Right renal pelvis (tissue), 4 donors: Measurements from ENCODE around the gene KRTAP4-3. TPM values are rescaled to one million over a fixed set of nuclear protein-coding genes. Genes with fewer than 3 reads are reported as not detected.
"Not testable (repeated sequence)": the region's sequence is repeated elsewhere in the genome, so short reads cannot be mapped to it uniquely, and the experiment has no call there.

Source experiments
- DNase-seq, 4 donors: peaks; one replicate each; pipeline ENCODE4 v3.0.0-alpha.2; 2013; ENCODE audit warnings: low read depth in 4 of 4, low spot score in 3 of 4, missing footprints in 1 of 4
- polyA plus RNA-seq, 4 donors: library from polyadenylated mRNA; unstranded; fragments of 120-200 nt; gene quantifications; one replicate each; pipeline ENCODE4 v1.2.1, GENCODE V29; 2013; ENCODE audit not compliant: insufficient read length in 4 of 4

The KRTAP4-3 gene
- polyA plus RNA-seq: not detected

DNA sequence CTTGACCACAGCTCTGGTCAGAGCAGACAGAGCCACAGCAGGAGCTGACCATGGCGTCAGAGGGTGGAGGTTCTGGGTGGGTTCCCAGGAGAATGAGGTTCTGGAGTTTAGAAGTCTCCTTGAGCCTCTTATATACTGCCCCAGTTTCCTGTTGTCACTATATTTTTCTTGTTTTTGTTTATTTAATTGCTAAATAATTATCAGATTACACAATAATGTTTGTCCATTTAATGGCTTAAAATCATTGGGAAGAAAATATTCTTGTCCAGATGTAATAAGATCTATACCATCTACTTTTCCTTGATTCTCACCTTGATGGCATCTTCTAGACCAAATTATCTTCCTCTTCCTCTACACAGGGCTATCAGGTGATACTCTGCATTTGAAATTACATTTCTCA lies at the start of gene KRTAP4-3:
Gene KRTAP4-3, minus strand, starts transcription at position 101 of the 400 bp plus-strand sequence. Its CDS starts 49 bp downstream, at position 52.
- no peak for DNase-seq

DNA sequence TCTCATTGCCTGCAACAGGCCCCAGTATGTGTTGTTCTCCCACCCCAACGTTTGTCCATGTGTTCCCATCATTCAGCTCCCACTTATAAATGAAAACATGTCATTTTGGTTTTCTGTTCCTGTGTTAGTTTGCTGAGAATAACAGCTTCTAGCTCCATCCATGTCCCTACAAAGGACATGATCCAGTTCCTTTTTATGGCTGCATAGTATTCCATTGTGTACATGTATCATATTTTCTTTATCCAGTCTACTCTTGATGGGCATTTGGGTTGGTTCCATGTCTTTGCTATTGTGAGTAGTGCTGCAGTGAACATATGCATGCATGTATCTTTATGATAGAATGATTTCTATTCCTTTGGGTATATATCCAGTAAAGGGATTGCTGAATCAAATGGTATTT lies 47.7 kb upstream of the KRTAP4-3 start:
- DNase-seq: no peak

DNA sequence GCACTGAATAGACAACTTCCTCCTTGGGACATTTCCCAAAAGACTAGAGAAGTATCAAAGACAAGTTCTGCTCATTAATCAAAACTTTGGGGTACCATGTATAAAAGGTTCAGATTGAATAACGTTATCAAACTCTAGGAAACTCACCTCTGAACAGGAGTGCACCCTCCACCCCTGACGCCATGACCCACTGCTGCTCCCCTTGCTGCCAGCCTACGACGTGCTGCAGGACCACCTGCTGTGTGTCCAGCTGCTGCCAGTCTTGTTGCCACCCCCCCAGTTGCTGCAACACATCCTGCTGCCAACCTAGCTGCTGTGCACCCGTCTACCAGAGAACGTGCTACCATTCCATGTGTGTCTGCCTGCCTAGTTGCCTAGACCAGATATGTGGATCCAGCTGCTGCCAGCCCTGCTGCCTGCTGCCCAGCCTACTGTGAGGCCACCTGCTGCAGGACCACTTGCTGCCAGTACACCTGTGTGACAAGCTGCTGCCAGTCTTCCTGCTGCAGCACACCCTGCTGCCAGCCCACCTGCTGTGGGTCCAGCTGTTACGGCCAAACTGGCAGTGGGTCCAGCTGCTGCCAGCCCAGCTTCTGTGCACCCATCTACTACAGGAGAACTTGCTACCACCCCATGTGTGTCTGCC lies 44.6 kb upstream of the KRTAP4-3 start:
- no peak for DNase-seq

DNA sequence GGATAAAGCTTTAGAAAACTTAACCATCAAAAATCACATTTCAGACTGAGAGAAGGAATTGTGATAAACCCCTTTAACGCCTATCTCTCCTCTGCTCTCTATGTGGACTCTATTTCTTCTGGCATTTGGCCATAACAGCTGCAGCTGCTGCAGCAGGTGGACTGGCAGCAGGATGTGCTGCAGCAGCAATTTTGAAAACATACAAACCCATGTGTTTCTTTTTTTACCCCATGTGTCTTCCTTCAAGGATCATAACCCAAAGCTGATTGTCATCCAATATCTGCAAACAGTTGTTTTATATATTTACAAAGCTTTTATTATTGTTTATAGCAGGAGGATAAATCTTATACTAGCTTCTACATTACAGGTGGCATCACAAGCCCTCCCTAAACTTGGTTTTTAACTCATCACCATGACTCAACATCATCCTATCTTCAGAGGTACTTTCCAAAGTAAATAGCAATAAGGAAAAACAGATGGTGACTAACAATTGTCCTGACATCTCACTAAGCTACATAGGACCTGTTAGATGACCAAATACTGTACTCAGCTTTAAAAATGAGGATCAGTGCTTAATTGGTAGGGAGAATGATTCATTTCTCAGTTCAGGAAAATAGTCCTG lies 43.9 kb upstream of the KRTAP4-3 start:
- DNase-seq: no peak

DNA sequence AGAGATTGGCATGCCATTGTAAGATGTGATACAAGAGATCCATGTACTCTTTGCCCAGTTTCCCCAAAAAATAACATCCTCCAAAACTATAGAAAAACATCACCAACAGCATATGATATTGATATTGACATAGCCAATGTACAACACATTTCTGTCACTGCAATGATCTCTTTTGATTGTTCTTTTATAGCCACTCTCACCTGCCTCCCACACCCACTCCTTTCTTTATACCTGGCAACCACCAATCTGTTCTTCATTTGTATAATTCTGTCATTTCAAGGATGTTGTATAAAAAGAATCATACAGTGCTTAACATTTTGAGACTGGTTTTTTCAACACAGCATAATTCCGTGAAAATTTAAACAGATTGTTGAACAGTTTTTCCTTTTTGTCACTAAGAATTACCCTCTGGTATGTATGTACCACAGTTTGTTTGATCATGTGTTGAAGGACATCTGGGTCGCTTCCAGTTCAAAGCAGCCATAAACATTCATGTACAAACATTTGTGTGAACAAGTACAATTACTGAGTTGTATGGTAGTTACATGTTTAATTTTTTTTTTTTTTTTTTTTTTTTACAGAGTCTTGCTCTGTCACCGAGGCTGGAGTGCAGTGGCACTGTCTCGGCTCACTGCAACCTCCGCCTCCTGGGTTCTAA lies 31.5 kb upstream of the KRTAP4-3 start:
- DNase-seq: no peak

DNA sequence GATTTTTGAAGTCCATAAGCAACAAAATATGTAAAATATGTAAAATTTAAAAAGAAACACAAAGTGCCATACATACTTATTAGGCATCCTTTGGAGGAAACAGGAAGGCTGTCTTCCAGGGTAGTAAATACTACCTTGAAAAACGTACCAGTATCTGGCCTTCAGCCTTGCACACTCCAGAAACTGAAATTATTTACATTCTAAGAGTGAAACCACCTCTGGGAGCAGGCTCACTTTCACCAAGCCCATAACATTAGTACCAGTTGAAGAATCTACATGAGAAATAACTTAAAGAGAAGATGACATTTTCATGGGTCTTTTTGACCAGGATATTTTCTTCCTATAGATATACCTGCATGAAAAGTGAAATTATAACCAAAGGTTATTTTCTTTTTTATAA lies 28.0 kb upstream of the KRTAP4-3 start:
- no peak for DNase-seq

DNA sequence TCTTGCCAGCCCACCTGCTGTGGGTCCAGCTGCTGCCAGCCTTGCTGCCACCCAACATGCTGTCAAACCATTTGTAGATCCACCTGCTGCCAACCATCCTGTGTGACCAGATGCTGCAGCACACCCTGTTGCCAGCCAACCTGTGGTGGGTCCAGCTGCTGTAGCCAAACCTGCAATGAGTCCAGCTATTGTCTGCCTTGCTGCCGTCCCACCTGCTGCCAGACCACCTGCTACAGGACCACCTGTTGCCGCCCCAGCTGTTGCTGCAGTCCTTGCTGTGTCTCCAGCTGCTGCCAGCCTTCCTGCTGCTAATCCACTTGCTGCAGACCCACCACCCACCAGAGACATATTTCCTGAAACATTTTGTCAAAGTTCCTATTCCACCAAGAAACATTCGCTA lies 22.3 kb upstream of the KRTAP4-3 start:
- no peak for DNase-seq

DNA sequence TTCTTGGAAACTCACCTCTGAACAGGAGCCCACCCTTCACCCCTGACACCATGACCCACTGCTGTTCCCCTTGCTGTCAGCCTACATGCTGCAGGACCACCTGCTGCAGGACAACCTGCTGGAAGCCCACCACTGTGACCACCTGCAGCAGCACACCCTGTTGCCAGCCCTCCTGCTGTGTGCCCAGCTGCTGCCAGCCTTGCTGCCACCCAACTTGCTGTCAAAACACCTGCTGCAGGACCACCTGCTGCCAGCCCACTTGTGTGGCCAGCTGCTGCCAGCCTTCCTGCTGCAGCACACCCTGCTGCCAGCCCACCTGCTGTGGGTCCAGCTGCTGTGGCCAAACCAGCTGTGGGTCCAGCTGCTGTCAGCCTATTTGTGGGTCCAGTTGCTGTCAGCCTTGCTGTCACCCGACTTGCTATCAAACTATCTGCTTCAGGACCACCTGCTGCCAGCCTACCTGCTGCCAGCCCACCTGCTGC lies 21.9 kb upstream of the KRTAP4-3 start, which contains the start of gene KRTAP9-1:
Gene KRTAP9-1, plus strand, starts transcription at position 51 of the 482 bp plus-strand sequence. Its CDS starts 0 bp downstream, at position 51.
- DNase-seq: not testable (repeated sequence)

DNA sequence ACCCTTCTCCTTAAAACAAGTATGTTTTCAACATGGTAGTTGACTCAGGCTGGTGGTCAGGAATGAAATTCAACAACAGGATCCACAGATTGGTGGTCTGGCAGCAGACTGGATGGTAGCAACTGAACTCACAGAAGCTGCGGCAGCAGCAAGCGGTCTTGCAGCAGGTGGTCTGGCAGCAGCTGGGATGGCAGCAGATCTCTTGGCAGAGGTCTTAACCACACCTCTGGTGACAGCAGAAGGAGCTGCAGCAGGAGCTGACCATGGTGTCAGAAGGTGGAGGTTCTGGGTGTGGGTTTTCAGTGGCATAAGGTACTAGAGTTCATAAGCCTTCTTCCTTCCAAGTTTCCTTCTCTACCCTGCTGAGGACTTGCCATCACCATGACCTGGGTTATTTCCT lies 18.9 kb upstream of the KRTAP4-3 start:
- DNase-seq: no peak

DNA sequence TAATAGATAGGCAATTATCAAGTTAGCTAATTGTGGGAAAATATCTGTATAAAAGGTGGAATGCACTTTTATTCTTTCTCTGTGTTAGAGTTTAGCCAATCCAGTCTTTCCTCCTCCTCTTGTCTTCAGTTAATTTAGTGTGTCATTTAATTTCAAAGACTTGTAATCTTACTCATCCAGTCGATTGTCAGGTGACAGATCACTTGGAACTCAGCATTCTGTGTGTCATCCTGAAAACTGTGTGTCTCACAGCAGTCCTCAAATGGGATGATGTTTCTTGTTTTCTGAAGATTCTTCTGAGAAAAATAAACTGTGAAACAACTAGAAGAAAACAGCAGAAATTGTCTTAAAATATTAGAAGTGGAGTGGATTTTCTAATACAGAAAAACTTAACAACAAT lies 17.0 kb upstream of the KRTAP4-3 start:
- no peak for DNase-seq

DNA sequence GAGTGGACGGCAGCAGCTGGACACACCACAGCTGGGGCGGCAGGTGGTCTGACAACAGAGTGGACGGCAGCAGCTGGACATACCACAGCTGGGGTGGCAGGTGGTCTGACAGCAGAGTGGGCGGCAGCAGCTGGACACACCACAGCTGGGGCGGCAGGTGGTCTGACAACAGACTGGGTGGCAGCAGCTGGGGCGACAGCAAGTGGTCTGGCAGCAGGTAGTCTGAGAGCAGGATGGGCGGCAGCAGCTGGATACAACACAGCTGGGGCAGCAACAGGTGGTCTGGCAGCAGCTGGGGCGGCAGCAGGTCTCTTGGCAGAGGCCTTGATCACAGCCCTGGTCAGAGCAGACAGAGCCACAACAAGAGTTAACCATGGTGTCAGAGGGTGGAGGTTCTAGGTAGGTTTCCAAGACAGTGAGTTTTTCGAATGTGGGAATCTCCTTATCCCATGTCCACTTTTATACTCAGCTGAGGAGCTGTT lies 16.5 kb upstream of the KRTAP4-3 start, which contains the start of gene KRTAP4-1:
Gene KRTAP4-1, minus strand, starts transcription at position 432 of the 482 bp plus-strand sequence. Its CDS starts 57 bp downstream, at position 375.
- no peak for DNase-seq

DNA sequence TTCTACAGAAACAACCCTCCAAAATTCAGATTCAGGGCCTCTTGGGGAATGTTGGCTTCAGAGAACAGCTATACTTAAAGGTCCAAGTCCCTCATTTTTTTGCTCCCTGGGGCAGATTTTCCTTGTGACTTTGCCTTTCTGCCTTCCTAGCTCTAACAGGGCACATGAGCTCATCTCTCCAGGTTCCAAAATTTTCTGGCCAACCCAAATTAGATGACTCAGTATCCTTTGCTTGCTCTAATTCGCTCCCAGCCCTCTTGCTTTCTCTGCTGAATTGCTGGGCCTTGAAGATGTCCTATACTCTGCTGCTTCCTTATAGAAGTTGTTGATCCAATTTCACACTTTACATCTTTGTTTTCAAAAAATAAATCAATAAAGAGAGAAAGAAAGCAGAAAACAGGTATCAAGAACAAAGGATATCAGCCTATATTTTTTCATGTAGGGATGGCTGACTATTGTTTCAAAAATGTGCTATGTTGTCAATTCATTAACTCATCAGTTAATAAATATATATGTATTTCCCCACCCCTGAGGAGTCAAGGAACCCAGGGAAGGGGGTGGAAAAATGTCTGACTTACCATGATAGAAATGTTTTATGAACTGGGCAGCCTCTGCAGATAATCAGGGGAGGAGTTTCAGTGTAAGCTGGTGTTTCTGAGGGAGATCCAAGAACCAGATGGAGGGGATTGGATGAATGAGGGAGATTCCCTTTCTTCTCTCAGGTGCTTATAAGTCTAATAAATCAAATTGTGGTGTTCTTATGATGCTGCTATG lies 11.0 kb upstream of the KRTAP4-3 start:
- no peak for DNase-seq

DNA sequence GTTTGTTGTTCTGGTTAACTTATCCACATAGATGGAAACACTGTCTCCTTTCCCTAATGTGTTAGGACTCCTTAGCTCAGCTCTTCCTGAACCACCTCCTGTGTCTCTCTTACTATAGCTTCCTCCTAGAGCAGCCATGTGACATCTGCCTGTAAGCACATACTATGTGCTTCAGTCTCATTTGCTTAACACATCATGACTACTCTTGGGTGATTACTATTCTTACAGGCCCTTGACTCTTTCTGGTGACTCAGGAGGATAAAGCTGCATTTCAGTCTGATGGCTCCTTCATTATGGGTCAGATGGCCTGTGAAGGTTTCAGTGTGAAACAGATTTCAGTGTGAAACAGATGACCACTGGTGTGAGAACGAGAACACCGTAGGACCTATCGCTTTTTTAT lies 10.3 kb upstream of the KRTAP4-3 start:
- DNase-seq: no peak

DNA sequence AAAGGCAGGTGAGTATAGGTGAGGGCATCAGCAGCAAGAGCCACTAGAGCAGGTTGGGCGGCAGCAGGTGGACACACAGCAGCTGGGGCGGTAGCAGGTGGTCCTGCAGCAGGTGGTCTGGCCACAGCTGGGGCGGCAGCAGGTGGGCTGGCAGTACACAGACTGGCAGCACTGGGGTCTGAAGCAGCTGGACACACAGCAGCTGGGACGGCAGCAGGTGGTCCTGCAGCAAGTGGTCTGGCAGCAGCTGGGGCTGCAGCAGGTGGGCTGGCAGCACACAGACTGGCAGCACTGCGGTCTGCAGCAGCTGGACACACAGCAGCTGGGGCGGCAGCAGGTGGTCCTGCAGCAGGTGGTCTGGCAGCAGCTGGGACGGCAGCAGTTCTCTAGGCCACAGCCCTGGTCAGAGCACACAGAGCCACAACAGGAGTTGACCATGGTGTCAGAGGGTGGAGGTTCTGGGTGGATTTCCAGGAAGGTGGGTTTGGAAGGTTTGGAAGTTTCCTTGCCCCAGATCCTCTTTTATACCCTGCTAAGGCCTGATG lies 9.8 kb upstream of the KRTAP4-3 start, which contains the start of gene KRTAP4-2:
Gene KRTAP4-2, minus strand, starts transcription at position 495 of the 545 bp plus-strand sequence. Its CDS starts 57 bp downstream, at position 438.
- no peak for DNase-seq

DNA sequence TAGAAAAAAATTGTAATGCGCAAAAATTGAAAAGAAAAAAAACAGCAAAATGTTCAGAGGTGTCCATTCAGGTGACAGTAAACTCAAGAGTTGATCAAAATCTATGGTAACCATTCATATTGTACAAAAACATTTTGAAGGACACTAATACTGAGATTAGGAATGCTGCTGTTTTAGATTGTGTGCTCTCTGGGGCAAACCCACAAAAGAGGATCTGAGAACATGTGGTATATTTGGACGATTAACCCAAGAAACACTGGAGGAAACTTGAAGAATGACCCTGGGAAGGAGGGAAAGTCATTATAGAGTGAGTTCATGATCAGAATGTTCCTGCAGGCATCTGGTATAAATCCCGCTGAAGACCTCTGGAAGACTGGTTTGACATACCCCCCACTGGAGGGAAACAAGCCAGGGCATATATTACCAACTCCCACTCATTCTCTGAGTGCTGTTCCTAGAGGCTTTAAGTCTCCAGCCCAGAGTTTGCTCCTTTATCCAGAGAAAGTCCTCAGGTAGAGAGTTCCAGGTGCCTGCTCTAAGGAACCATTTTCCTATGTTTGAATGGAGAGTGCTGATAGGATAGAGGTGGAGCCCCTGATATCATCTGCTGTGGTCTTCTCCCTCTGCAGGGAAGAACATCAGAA lies 8.8 kb upstream of the KRTAP4-3 start:
- no peak for DNase-seq

DNA sequence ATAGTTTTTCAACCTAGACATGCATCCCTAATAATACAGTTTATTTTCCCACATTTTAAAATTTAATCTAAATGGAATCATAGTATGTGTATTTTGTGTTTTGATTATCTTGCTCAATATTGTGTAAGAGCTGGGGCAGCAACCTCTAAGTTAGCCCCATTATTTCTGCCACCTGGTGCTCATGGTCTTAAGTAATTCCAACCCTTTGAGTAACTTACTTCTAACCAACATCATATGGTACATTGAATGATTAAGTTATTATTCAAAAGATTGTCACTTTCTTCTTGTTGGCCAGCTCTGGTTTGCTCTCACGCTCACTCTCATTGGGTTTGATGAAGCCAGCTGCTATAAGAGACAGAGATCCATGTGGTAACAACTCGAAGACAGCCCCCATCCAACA lies 3.9 kb upstream of the KRTAP4-3 start:
- no peak for DNase-seq

DNA sequence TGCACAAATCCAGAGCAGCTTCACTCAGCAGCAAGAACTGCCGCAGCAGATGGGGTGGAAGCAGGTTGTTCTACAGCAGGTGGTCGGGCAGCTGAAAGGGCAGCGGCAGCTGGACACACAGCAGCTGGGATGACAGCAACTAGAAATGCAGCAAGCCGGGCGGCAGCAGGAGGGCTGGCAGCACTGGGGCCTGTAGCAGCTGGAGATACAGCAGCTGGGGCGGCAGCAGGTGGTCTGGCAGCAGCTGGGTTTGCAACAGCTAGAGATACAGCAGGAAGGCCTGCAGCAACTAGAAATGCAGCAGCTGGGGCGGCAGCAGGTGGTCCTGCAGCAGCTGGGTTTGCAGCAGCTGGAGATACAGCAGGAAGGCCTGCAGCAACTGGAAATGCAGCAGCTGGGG lies 460 bp downstream of the KRTAP4-3 start:
- DNase-seq: no peak

DNA sequence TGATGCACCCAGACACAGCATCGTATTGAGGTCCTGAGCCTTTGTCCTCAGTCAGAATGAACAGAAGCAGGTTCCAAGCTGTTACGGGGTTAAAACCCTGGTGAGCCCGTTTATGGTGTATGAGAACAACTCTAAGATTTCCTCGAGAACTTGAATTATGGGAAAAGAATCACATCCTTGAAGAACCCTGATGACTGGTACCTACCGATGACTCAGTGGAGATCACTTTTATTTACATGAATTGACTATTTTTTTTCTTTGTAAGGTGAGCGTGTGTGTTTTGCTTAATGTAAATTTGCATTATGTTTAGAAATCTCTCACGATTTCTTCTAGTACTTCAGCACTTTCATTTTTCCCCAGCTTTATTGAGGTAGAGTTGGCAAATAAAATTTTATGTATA lies 4.2 kb downstream of the KRTAP4-3 start:
- no peak for DNase-seq

DNA sequence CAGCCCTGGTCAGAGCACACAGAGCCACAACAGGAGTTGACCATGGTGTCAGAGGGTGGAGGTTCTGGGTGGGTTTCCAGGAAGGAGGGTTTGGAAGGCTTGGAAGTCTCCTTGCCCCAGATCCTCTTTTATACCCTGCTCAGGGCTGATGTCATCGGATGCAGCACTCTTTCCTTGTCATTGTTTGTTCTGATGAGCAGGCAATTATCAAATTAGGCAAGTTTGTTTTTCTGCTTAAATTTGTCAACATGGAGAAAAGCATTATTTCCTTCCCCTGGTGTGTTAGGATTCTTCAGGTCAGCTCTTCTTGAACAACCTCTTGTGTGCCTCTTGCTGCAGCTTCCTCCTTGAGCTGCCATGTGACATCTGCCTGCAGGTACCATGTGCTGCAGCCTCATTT lies 7.4 kb downstream of the KRTAP4-3 start, which contains the start of gene KRTAP4-4:
Gene KRTAP4-4, minus strand, starts transcription at position 101 of the 400 bp plus-strand sequence. Its CDS starts 57 bp downstream, at position 44.
- no peak for DNase-seq

DNA sequence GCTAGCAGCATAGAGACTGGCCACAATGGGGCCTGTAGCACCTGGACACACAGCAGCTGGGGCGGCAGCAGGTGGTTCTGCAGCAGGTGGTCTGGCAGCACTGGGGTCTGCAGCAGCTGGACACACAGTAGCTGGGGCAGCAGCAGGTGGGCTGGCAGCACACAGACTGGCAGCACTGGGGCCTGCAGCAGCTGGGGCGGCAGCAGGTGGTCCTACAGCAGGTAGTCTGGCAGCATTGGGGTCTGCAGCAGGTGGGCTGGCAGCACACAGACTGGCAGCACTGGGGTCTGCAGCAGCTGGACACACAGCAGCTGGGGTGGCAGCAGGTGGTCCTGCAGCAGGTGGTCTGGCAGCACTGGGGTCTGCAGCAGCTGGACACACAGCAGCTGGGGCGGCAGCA lies 7.8 kb downstream of the KRTAP4-3 start:
- not testable (repeated sequence) for DNase-seq
